H9 (cell line): Measurements from ENCODE around the gene YIPF1. TPM values are rescaled to one million over a fixed set of nuclear protein-coding genes. Genes with fewer than 3 reads are reported as not detected.
A peak's percentile ranks its signal among the peaks of the same experiment; 100 is the strongest.

Source experiments
- DNase-seq: peaks from one replicate; pipeline ENCODE4 v3.0.0-alpha.2; 2017
- H2AFZ ChIP-seq: one replicate; pipeline ENCODE4 v1.6.1; 2013; ENCODE audit warnings: mild to moderate bottlenecking, low read length, control low read depth, moderate library complexity
- H2AK5ac ChIP-seq: 2 replicates; pipeline ENCODE4 v1.6.1; 2013; ENCODE audit warnings: low read length, control low read depth, mixed read lengths; ENCODE audit not compliant: insufficient read length
- H2BK120ac ChIP-seq: one replicate; pipeline ENCODE4 v1.6.1; 2013; ENCODE audit warnings: low read depth, mild to moderate bottlenecking, low read length, control low read depth, inconsistent platforms; ENCODE audit not compliant: poor library complexity, severe bottlenecking
- H2BK12ac ChIP-seq: 2 replicates; pipeline ENCODE4 v1.6.1; 2013; ENCODE audit warnings: low read length, control low read depth, mixed read lengths, low read depth; ENCODE audit not compliant: insufficient read length
- H2BK15ac ChIP-seq: 2 replicates; pipeline ENCODE4 v1.6.1; 2013; ENCODE audit warnings: low read depth, low read length, control low read depth
- H2BK20ac ChIP-seq: one replicate; pipeline ENCODE4 v1.6.1; 2013; ENCODE audit warnings: low read depth, mild to moderate bottlenecking, low read length, control low read depth, inconsistent platforms; ENCODE audit not compliant: poor library complexity, severe bottlenecking
- H2BK5ac ChIP-seq: 2 replicates; pipeline ENCODE4 v1.6.1; 2013; ENCODE audit warnings: low read length, control low read depth, mixed read lengths; ENCODE audit not compliant: insufficient read length
- H3K14ac ChIP-seq: 2 replicates; pipeline ENCODE4 v1.6.1; 2013; ENCODE audit warnings: low read length, control low read depth; ENCODE audit not compliant: insufficient read depth
- H3K18ac ChIP-seq: 2 replicates; pipeline ENCODE4 v1.6.1; 2013; ENCODE audit warnings: low read depth, mild to moderate bottlenecking, mixed read lengths, low read length, control low read depth; ENCODE audit not compliant: insufficient read length
- H3K23ac ChIP-seq: 2 replicates; pipeline ENCODE4 v1.6.1; 2013; ENCODE audit warnings: low read length, control low read depth, mixed read lengths, low read depth; ENCODE audit not compliant: insufficient read length
- H3K23me2 ChIP-seq: 2 replicates; pipeline ENCODE4 v1.6.1; 2013; ENCODE audit warnings: low read depth, mild to moderate bottlenecking, mixed read lengths, low read length, control low read depth; ENCODE audit not compliant: insufficient read length, poor library complexity, severe bottlenecking
- H3K27ac ChIP-seq: 2 replicates; pipeline ENCODE4 v1.5.1; 2013; ENCODE audit warnings: low read length, control low read depth, mixed read lengths, low read depth; ENCODE audit not compliant: insufficient read length
- H3K27me3 ChIP-seq: 2 replicates; pipeline ENCODE4 v1.6.1; 2013; ENCODE audit warnings: low read length, control low read depth, inconsistent platforms; ENCODE audit not compliant: insufficient read depth
- H3K4ac ChIP-seq: 2 replicates; pipeline ENCODE4 v1.6.1; 2013; ENCODE audit warnings: low read depth, mild to moderate bottlenecking, control low read depth, inconsistent platforms, low read length, moderate library complexity
- H3K4me1 ChIP-seq: 2 replicates; pipeline ENCODE4 v1.6.1; 2013; ENCODE audit warnings: low read length, control low read depth, inconsistent platforms; ENCODE audit not compliant: insufficient read depth
- H3K4me2 ChIP-seq: 2 replicates; pipeline ENCODE4 v1.6.1; 2013; ENCODE audit warnings: low read length, control low read depth, mixed read lengths; ENCODE audit not compliant: insufficient read length, insufficient read depth
- H3K56ac ChIP-seq: 2 replicates; pipeline ENCODE4 v1.6.1; 2013; ENCODE audit warnings: low read depth, mild to moderate bottlenecking, mixed read lengths, low read length, control low read depth; ENCODE audit not compliant: insufficient read length
- H3K79me1 ChIP-seq: 2 replicates; pipeline ENCODE4 v1.6.1; 2013; ENCODE audit warnings: low read depth, mild to moderate bottlenecking, moderate library complexity, low read length, control low read depth, inconsistent platforms; ENCODE audit not compliant: insufficient read depth, poor library complexity, severe bottlenecking
- H3K79me2 ChIP-seq: 2 replicates; pipeline ENCODE4 v1.6.1; 2013; ENCODE audit warnings: low read length, control low read depth, inconsistent platforms; ENCODE audit not compliant: insufficient read depth
- H3K9ac ChIP-seq: 2 replicates; pipeline ENCODE4 v1.6.1; 2013; ENCODE audit warnings: low read length, control low read depth, mixed read lengths; ENCODE audit not compliant: insufficient read length; ENCODE audit errors: extremely low read depth
- H3K9me3 ChIP-seq: one replicate; pipeline ENCODE4 v1.6.1; 2013; ENCODE audit warnings: low read depth, low read length, inconsistent platforms; ENCODE audit not compliant: control insufficient read depth
- H3T11ph ChIP-seq: one replicate; pipeline ENCODE4 v1.6.1; 2013; ENCODE audit warnings: mild to moderate bottlenecking, low read length, control low read depth, inconsistent platforms
- H4K20me1 ChIP-seq: one replicate; pipeline ENCODE4 v1.6.1; 2013; ENCODE audit not compliant: control insufficient read depth, insufficient read length, insufficient read depth
- H4K5ac ChIP-seq: 2 replicates; pipeline ENCODE4 v1.6.1; 2013; ENCODE audit warnings: low read depth, mild to moderate bottlenecking, mixed read lengths, low read length, control low read depth; ENCODE audit not compliant: insufficient read length
- H4K8ac ChIP-seq: replicated peaks from 2 replicates; pipeline ENCODE4 v1.6.1; 2013; ENCODE audit warnings: low read length, control low read depth, mixed read lengths, low read depth; ENCODE audit not compliant: insufficient read length
- H4K91ac ChIP-seq: 2 replicates; pipeline ENCODE4 v1.6.1; 2013; ENCODE audit warnings: low read depth, mild to moderate bottlenecking, moderate library complexity, mixed read lengths, low read length, control low read depth; ENCODE audit not compliant: insufficient read length
- H3K27ac Mint-ChIP-seq, 3 experiments: 2 replicates in 2 of 3; 3 replicates in 1 of 3; pipeline ENCODE4 v1.8.0; 2020 to 2021; ENCODE audit warnings: mixed read lengths in 3 of 3, mild to moderate bottlenecking in 1 of 3, moderate library complexity in 1 of 3
- H3K27me3 Mint-ChIP-seq: 2 replicates; pipeline ENCODE4 v1.8.0; 2021; ENCODE audit warnings: low read depth, mild to moderate bottlenecking, moderate library complexity, mixed read lengths
- H3K36me3 Mint-ChIP-seq, 3 experiments: 2 replicates in 2 of 3; 3 replicates in 1 of 3; pipeline ENCODE4 v1.8.0; 2020 to 2021; ENCODE audit warnings: low read depth in 3 of 3, mixed read lengths in 3 of 3; ENCODE audit not compliant: insufficient read depth in 1 of 3
- H3K4me1 Mint-ChIP-seq, 2 experiments: 2 replicates each; pipeline ENCODE4 v1.8.0; 2020; ENCODE audit warnings: mixed read lengths in 2 of 2
- H3K4me3 Mint-ChIP-seq, 2 experiments: 2 replicates in 1 of 2; 3 replicates in 1 of 2; pipeline ENCODE4 v1.8.0; 2020 to 2021; ENCODE audit warnings: mild to moderate bottlenecking in 2 of 2, mixed read lengths in 2 of 2, moderate library complexity in 1 of 2
- H3K9me3 Mint-ChIP-seq, 2 experiments: 2 replicates in 1 of 2; 3 replicates in 1 of 2; pipeline ENCODE4 v1.8.0; 2020; ENCODE audit warnings: mild to moderate bottlenecking in 2 of 2, mixed read lengths in 2 of 2, moderate library complexity in 1 of 2
- WGBS: extraction: QIAGEN DNeasy Blood & Tissue Kit; methylation state at CpG from one replicate; pipeline ENCODE4 v1.1.7; 2013; ENCODE audit warnings: missing lambda C conversion rate, low lambda C conversion rate, mixed read lengths; ENCODE audit not compliant: insufficient read length; ENCODE audit errors: extremely low coverage; 5-methylcytosine and 5-hydroxymethylcytosine counted together
- total RNA-seq: library from RNA; stranded (reverse); gene quantifications from 2 replicates; pipeline ENCODE4 v1.2.1, GENCODE V29; 2021
- TF ChIP-seq, protein P1 (sequence below): fragments of 200-600 bp; sonication (generic); conservative IDR thresholded peaks from 3 replicates; pipeline ENCODE4 v1.8.0; 2021; ENCODE audit warnings: antibody characterized with exemption, mild to moderate bottlenecking

Gene YIPF1
- total RNA-seq, 1 experiment from 2014 or later: 29.1 TPM

- H3K27ac ChIP-seq: no peak overlapping the region
- no CpG with 5 or more reads among the region's 7 CpGs for WGBS
Measured at GRCh38 chr1:53890522-53890941, 935 bp upstream of the YIPF1 start.

More at GRCh38 chr1:53890522-53890941, 935 bp upstream of the YIPF1 start:
- Histone ChIP-seq H3K23ac (no peak overlapping the region), H2BK15ac (no peak overlapping the region), H3K27me3 (no peaks in the 10 kb centered on the region), H3K9me3 (no peaks in the 10 kb centered on the region), H2AFZ (peak overlapping the region; percentile 17), H3T11ph (no peak overlapping the region), H4K91ac (no peak overlapping the region), H2AK5ac (no peak overlapping the region), H3K4me1 (no peaks in the 10 kb centered on the region; the same call in 1 of the 2 replicates), H4K8ac (no peak overlapping the region), H2BK20ac (no peak overlapping the region), H3K9ac (no peak overlapping the region), H4K20me1 (no peaks in the 10 kb centered on the region), H3K18ac (no peak overlapping the region), H2BK120ac (no peak overlapping the region), H3K79me2 (no peaks in the 10 kb centered on the region), H2BK12ac (no peak overlapping the region), H3K79me1 (no peaks in the 10 kb centered on the region), H4K5ac (no peak overlapping the region), H3K4me2 (peak overlapping the region; percentile 74), H3K56ac (no peak overlapping the region), H3K4ac (no peak overlapping the region), H3K14ac (no peak overlapping the region), H3K23me2 (no peaks in the 10 kb centered on the region), H2BK5ac (no peak overlapping the region)
- Mint-ChIP-seq H3K27ac (no peak overlapping the region), H3K36me3 (peaks cover 0 to 15% (median 4%) of the 10 kb centered on the region in 3 experiments; a peak in 3 of 7 replicates), H3K9me3 (no peaks in the 10 kb centered on the region), H3K27me3 (peaks cover 8% of the 10 kb centered on the region), H3K4me3 (peak overlapping the region; percentile 93 to 95; a peak in 2 of 5 replicates), H3K4me1 (peaks cover 12 to 19% of the 10 kb centered on the region in 2 experiments)
- no peak for DNase-seq
- TF ChIP-seq, protein P1, sequence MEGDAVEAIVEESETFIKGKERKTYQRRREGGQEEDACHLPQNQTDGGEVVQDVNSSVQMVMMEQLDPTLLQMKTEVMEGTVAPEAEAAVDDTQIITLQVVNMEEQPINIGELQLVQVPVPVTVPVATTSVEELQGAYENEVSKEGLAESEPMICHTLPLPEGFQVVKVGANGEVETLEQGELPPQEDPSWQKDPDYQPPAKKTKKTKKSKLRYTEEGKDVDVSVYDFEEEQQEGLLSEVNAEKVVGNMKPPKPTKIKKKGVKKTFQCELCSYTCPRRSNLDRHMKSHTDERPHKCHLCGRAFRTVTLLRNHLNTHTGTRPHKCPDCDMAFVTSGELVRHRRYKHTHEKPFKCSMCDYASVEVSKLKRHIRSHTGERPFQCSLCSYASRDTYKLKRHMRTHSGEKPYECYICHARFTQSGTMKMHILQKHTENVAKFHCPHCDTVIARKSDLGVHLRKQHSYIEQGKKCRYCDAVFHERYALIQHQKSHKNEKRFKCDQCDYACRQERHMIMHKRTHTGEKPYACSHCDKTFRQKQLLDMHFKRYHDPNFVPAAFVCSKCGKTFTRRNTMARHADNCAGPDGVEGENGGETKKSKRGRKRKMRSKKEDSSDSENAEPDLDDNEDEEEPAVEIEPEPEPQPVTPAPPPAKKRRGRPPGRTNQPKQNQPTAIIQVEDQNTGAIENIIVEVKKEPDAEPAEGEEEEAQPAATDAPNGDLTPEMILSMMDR: no peak
